Kidney epithelial cell (primary cell): ENCODE results near the gene PLAC8L1. TPM values are rescaled to one million over a fixed set of nuclear protein-coding genes. Genes with fewer than 3 reads are reported as not detected.

Source experiments
- DNase-seq: peaks from one replicate; pipeline ENCODE4 v3.0.0-alpha.2; 2010; ENCODE audit warnings: low read depth
- H3K27me3 ChIP-seq: 2 replicates; pipeline ENCODE4 v1.6.0; 2011; ENCODE audit warnings: low read length; ENCODE audit not compliant: control insufficient read depth, insufficient read depth
- H3K36me3 ChIP-seq: 2 replicates; pipeline ENCODE4 v1.5.1; 2011; ENCODE audit warnings: low read length; ENCODE audit not compliant: control insufficient read depth, insufficient read depth
- H3K4me3 ChIP-seq: 2 replicates; pipeline ENCODE4 v1.5.1; 2011; ENCODE audit warnings: low read depth, mild to moderate bottlenecking, control low read depth, low read length
- total RNA-seq: library from RNA; depleted of rRNA; stranded (reverse); fragments of >200 nt; gene quantifications from 2 replicates; pipeline ENCODE4 v1.2.3, GENCODE V29; 2015
- TF ChIP-seq, protein P1 (sequence below): IDR thresholded peaks from 2 replicates; pipeline ENCODE4 v1.5.1; 2011; ENCODE audit warnings: mild to moderate bottlenecking, moderate library complexity, low read length, control low read depth, inconsistent platforms; ENCODE audit not compliant: insufficient read depth, poor library complexity, severe bottlenecking

PLAC8L1 gene
- total RNA-seq, 1 donor from 2014 or later = not detected

DNA sequence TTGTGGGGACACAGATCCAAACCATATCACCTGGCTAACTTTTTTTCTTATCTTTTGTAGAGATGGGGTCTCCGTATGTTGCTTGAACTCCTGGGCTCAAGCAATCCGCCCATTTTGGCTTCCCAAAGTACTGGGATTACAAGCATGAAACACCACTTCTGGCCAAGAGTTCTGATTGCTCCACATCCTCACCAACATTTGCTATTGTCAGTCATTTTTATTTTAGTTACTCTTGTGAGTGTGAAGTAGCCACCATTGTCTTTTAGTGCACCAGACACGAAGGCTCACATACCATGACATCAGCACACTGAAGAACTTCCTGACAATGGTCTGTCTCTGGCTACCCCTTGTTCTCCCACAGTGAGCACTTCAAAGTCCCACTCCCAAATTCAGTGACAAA, 17.3 kb downstream of the PLAC8L1 start:
- no peak for DNase-seq
- Histone ChIP-seq H3K4me3 (no peak overlapping the region), H3K36me3 (no peaks in the 10 kb centered on the region), H3K27me3 (no peaks in the 10 kb centered on the region)
- TF ChIP-seq, protein P1, sequence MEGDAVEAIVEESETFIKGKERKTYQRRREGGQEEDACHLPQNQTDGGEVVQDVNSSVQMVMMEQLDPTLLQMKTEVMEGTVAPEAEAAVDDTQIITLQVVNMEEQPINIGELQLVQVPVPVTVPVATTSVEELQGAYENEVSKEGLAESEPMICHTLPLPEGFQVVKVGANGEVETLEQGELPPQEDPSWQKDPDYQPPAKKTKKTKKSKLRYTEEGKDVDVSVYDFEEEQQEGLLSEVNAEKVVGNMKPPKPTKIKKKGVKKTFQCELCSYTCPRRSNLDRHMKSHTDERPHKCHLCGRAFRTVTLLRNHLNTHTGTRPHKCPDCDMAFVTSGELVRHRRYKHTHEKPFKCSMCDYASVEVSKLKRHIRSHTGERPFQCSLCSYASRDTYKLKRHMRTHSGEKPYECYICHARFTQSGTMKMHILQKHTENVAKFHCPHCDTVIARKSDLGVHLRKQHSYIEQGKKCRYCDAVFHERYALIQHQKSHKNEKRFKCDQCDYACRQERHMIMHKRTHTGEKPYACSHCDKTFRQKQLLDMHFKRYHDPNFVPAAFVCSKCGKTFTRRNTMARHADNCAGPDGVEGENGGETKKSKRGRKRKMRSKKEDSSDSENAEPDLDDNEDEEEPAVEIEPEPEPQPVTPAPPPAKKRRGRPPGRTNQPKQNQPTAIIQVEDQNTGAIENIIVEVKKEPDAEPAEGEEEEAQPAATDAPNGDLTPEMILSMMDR = no peak

DNA sequence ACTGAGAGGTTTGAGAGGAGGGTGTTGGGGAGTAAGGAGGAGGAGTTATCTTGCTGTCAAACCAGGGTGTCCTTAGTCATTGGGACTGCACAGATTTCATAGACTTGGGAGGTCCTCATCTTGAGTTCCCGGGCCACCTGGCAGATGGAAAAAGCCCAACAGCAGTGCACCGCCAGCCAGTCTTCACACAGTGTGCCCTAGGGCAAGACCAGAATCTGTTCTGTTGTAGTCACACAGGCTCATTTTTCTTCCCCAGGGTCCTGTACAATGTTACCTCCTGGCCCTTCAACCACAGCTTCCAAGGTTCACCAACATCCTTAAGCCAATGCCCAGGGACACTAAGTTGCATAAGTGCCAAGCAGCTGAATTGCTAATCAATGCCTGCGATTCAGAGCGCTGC, 21.0 kb downstream of the PLAC8L1 start:
- Histone ChIP-seq H3K27me3 (no peaks in the 10 kb centered on the region), H3K4me3 (no peak overlapping the region), H3K36me3 (no peaks in the 10 kb centered on the region)
- no peak for DNase-seq
- TF ChIP-seq, protein P1 = no peak

DNA sequence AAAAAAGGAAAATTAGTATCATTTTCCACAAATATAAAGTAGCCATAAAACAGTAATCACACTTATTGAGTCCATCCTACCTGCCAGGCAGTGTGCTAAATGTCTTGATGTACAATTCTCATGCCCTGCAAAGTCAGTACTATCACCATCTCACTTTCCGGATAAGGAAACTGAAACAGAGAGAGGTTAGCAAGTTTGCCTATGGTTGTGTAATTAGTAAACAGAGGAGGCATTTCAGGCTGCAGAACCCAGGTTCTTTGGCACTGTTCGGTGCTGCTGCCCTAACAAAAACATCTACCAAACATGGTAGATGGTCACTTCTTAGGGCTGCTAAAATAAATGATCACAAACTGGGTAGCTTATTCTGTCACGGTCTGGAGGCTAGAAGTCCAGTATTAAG, 22.6 kb downstream of the PLAC8L1 start:
- no peak overlapping the region for H3K4me3 ChIP-seq
- TF ChIP-seq, protein P1 = no peak
- no peak for DNase-seq
- no peaks in the 10 kb centered on the region for H3K36me3 ChIP-seq
- no peaks in the 10 kb centered on the region for H3K27me3 ChIP-seq

DNA sequence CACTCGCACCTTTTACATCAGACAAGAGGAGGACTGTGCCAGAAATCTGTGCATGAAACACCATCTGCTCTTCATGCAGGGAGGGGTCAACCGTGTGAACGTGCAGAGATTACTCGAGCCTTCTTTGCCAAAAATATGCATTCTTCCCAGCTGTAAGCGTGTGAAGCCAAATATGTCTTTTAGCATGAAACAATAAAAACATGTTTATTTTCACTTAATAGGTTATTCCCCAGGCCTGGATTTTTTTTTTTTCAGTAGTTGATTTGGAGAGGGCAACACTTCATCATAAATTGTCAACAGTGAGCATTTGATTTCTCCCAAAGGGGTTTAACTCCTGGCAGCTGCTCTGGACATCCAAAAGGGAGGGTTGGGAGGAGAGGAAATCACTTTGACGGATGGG, 23.8 kb downstream of the PLAC8L1 start:
- TF ChIP-seq, protein P1 = no peak
- no peak for DNase-seq
- Histone ChIP-seq H3K36me3 (no peaks in the 10 kb centered on the region), H3K27me3 (no peaks in the 10 kb centered on the region), H3K4me3 (no peak overlapping the region)

DNA sequence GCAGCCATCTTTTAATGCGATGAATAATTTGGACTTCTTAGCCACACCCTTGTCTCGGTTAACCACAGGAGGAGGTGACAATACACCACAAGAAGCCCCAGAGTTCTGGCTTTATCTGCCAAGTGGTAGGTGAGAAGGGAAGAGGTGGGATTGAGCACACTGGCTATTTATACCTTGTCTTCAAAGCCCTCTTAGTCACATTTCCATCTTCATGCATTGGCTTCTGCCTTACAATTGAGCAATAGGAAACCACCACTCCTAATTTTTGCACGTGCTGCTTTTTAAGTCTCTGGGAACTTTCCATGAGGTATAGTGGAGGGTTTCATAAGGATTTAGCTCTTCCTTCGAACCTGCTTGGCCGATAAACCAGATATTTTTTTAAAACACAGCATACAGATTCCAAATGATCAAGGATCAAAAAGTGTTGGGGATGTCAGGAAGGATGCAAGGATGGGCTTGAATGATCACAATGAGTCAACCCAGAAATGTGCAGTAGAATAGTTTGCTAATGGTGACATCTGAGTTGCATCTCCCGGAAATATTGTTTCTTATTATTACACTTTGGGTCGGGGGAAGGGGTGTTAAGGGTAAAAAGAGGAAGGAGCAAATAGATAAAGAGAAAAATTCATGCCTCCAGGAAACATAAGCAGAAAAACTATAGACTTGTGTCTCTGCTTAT, 25.5 kb downstream of the PLAC8L1 start:
- no peak for DNase-seq
- no peak overlapping the region for H3K4me3 ChIP-seq
- TF ChIP-seq, protein P1 = no peak
- H3K36me3 ChIP-seq = no peaks in the 10 kb centered on the region
- no peaks in the 10 kb centered on the region for H3K27me3 ChIP-seq

DNA sequence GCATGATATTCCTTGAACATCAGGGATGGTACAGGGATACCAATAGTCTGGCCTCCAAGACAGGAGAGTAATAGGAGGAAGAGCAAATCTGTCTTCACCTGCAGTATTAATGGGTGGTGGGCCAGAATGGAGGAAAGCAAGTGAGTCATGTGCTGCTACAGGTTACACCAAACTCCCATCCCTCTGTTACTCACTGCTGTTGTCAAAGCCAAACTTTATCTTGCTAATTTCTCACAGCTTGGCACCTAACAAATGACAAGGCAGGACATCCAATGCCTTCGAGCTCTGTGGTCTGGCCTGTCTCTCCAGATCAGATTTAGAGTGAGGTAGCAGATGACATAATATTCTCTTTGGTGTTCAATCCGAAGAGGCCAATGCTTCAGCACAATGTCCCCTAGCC, 26.8 kb downstream of the PLAC8L1 start:
- TF ChIP-seq, protein P1 = no peak
- no peaks in the 10 kb centered on the region for H3K27me3 ChIP-seq
- H3K36me3 ChIP-seq = no peaks in the 10 kb centered on the region
- no peak overlapping the region for H3K4me3 ChIP-seq
- no peak for DNase-seq
